Peyer's patch (tissue), 4 donors: ENCODE results near the gene MAPK1IP1L.

Experiments used
- CTCF ChIP-seq, 6 experiments: fragments of 450-650 bp in 4 of 6; fragments of 200-600 bp in 2 of 6; sonication (generic) in 1 of 6; IDR thresholded peaks; one replicate each; pipeline ENCODE4 v1.5.1; 2017 to 2019; ENCODE audit warnings: antibody characterized with exemption in 6 of 6, mild to moderate bottlenecking in 3 of 6, moderate library complexity in 1 of 6
- POLR2A ChIP-seq, 2 donors: fragments of 450-650 bp; IDR thresholded peaks; one replicate each; pipeline ENCODE4 v1.5.1; 2017; ENCODE audit warnings: antibody characterized with exemption in 2 of 2, mild to moderate bottlenecking in 2 of 2, moderate library complexity in 2 of 2

GRCh38 chr14:55028066-55028465 lies 23.4 kb upstream of the MAPK1IP1L start:
- TF ChIP-seq CTCF (IDR thresholded peaks at IDR 0.05) (no peak), POLR2A (IDR thresholded peaks at IDR 0.05) (no peak)
